HCT116 (cell line): ENCODE data around the gene EZH1. TPM values are rescaled to one million over a fixed set of nuclear protein-coding genes. Genes with fewer than 3 reads are reported as not detected.

Source experiments
- ATAC-seq: fragments of 200-7000 bp; cut with Tn5 transposase; 2 replicates; pipeline ENCODE4 v1.9.1; 2020; ENCODE audit warnings: mild to moderate bottlenecking, moderate library complexity
- BruUV-seq: library from RNA; stranded (reverse); fragments of 400-500 nt; replicated peaks from 2 replicates; lab custom pipeline; 2021; lab: Mats Ljungman, UMichigan
- CTCF ChIA-PET: fragments of 300-600 bp; sonication (Branson Sonifier 250); formaldehyde crosslinking; loops from one replicate; lab custom pipeline; 2021; ENCODE audit warnings: antibody characterized with exemption; lab: Charles Lee
- POLR2A ChIA-PET: fragments of 300-600, 350-600 bp; sonication (Branson Sonifier 250); formaldehyde crosslinking; loops from one replicate; lab custom pipeline; 2021; ENCODE audit warnings: antibody characterized with exemption; lab: Charles Lee
- RAD21 ChIA-PET, 2 experiments: fragments of 300-600 bp; sonication (Branson Sonifier 250); formaldehyde crosslinking; loops; one replicate each; lab custom pipeline; 2023; ENCODE audit warnings: low total read pairs in 2 of 2; ENCODE audit not compliant: uncharacterized antibody in 2 of 2, unreplicated experiment in 2 of 2, low non-redundant PET in 1 of 2; lab: Charles Lee
- DNase-seq: peaks from one replicate; pipeline ENCODE4 v3.0.0-alpha.2; 2010; ENCODE audit warnings: low read depth, low spot score
- H2AFZ ChIP-seq: fragments of 200-600 bp; shearing (Covaris generic), sonication (generic); 2 replicates; pipeline ENCODE4 v1.6.1; 2017; ENCODE audit warnings: low read depth, mixed run types, mixed read lengths, antibody characterized with exemption, low read length; ENCODE audit not compliant: poor library complexity, severe bottlenecking
- H3K27ac ChIP-seq: 2 replicates; pipeline ENCODE4 v1.5.1; 2012; ENCODE audit warnings: low read depth, low read length
- H3K27me3 ChIP-seq: fragments of 200-600 bp; sonication (generic); 2 replicates; pipeline ENCODE4 v1.6.1; 2016; ENCODE audit warnings: mixed run types, low read length, mixed read lengths; ENCODE audit not compliant: insufficient read depth
- H3K36me3 ChIP-seq, 2 experiments: fragments of 200-500 bp in 1 of 2; fragments of 200-600 bp in 1 of 2; sonication (Bioruptor generic) in 1 of 2; sonication (generic) in 1 of 2; 2 replicates each; pipeline versions ENCODE4 v1.5.1 to v1.6.1; 2014 to 2016; ENCODE audit warnings: low read length in 2 of 2, inconsistent platforms in 1 of 2, mixed read lengths in 1 of 2, mixed run types in 1 of 2; ENCODE audit not compliant: insufficient read depth in 2 of 2, control insufficient read depth in 1 of 2
- H3K4me1 ChIP-seq, 2 experiments: fragments of 200-600 bp in 1 of 2; sonication (generic) in 1 of 2; 2 replicates each; pipeline versions ENCODE4 v1.5.1 to v1.6.1; 2012 to 2017; ENCODE audit warnings: low read length in 2 of 2, inconsistent platforms in 1 of 2, mild to moderate bottlenecking in 1 of 2, mixed read lengths in 1 of 2, mixed run types in 1 of 2, moderate library complexity in 1 of 2; ENCODE audit not compliant: insufficient read depth in 2 of 2, control insufficient read depth in 1 of 2
- H3K4me2 ChIP-seq: fragments of 200-600 bp; sonication (generic); 2 replicates; pipeline ENCODE4 v1.6.1; 2017; ENCODE audit warnings: mixed run types, low read length, mixed read lengths
- H3K4me3 ChIP-seq, 2 experiments: fragments of 200-600 bp in 1 of 2; sonication (generic) in 1 of 2; replicated peaks in 1 of 2; 2 replicates each; pipeline ENCODE4 v1.5.1; 2011 to 2016; ENCODE audit warnings: low read length in 2 of 2, control low read depth in 1 of 2, low read depth in 1 of 2, mild to moderate bottlenecking in 1 of 2, mixed read lengths in 1 of 2, mixed run types in 1 of 2
- H3K79me2 ChIP-seq: fragments of 200-600 bp; sonication (generic); 2 replicates; pipeline ENCODE4 v1.6.1; 2017; ENCODE audit warnings: mild to moderate bottlenecking, mixed run types, low read length, moderate library complexity, mixed read lengths; ENCODE audit not compliant: insufficient read depth
- H3K9ac ChIP-seq: fragments of 200-600 bp; sonication (generic); 2 replicates; pipeline ENCODE4 v1.6.1; 2016; ENCODE audit warnings: low read length, mixed read lengths
- H3K9me2 ChIP-seq: fragments of 200-600 bp; sonication (generic), shearing (Covaris generic); 2 replicates; pipeline ENCODE4 v1.6.1; 2017; ENCODE audit warnings: mixed run types, mild to moderate bottlenecking, moderate library complexity; ENCODE audit not compliant: insufficient read depth
- H3K9me3 ChIP-seq, 2 experiments: fragments of 200-500 bp in 1 of 2; fragments of 200-600 bp in 1 of 2; sonication (Bioruptor generic) in 1 of 2; sonication (generic) in 1 of 2; 2 replicates each; pipeline ENCODE4 v1.6.1; 2014 to 2017; ENCODE audit warnings: low read length in 2 of 2, mixed read lengths in 2 of 2, inconsistent platforms in 1 of 2, low read depth in 1 of 2, mild to moderate bottlenecking in 1 of 2, mixed run types in 1 of 2, moderate library complexity in 1 of 2; ENCODE audit not compliant: control insufficient read depth in 1 of 2, insufficient read depth in 1 of 2
- H4K20me1 ChIP-seq: fragments of 200-600 bp; sonication (generic), shearing (Covaris generic); 2 replicates; pipeline ENCODE4 v1.6.1; 2017; ENCODE audit warnings: mixed run types, mild to moderate bottlenecking, moderate library complexity; ENCODE audit not compliant: insufficient read depth
- ATF3 ChIP-seq: IDR thresholded peaks from 2 replicates; pipeline ENCODE4 v1.6.1; 2012
- CEBPB ChIP-seq: IDR thresholded peaks from 2 replicates; pipeline ENCODE4 v1.6.1; 2012; ENCODE audit warnings: low read depth
- CTCF ChIP-seq, 3 experiments: fragments of 200-600 bp in 1 of 3; sonication (generic) in 1 of 3; IDR thresholded peaks in 2 of 3; conservative IDR thresholded peaks in 1 of 3; 2 replicates each; pipeline ENCODE4 v1.5.1; 2012 to 2017; ENCODE audit warnings: low read depth in 2 of 3, low read length in 2 of 3, antibody characterized with exemption in 1 of 3, borderline replicate concordance in 1 of 3, control low read depth in 1 of 3, mild to moderate bottlenecking in 1 of 3, mixed read lengths in 1 of 3, mixed run types in 1 of 3, moderate library complexity in 1 of 3; ENCODE audit not compliant: insufficient read depth in 1 of 3
- EGR1 ChIP-seq: IDR thresholded peaks from 2 replicates; pipeline ENCODE4 v1.6.1; 2012; ENCODE audit warnings: low read depth
- EZH2 ChIP-seq: fragments of 200-600 bp; sonication (generic); IDR thresholded peaks from 2 replicates; pipeline ENCODE4 v1.6.1; 2017; ENCODE audit warnings: antibody characterized with exemption, mixed run types
- EZH2phosphoT487 ChIP-seq: fragments of 200-600 bp; IDR thresholded peaks from 2 replicates; pipeline ENCODE4 v1.6.1; 2018; ENCODE audit warnings: antibody characterized with exemption, borderline replicate concordance
- JUND ChIP-seq: IDR thresholded peaks from 2 replicates; pipeline ENCODE4 v1.6.1; 2012
- RAD21 ChIP-seq: IDR thresholded peaks from 2 replicates; pipeline ENCODE4 v1.6.1; 2012; ENCODE audit warnings: low read depth, mild to moderate bottlenecking
- SIN3A ChIP-seq: IDR thresholded peaks from 2 replicates; pipeline ENCODE4 v1.6.1; 2012; ENCODE audit warnings: low read depth
- ZBTB33 ChIP-seq: IDR thresholded peaks from 2 replicates; pipeline ENCODE4 v1.6.1; 2011; ENCODE audit warnings: mild to moderate bottlenecking, low read length, moderate library complexity; ENCODE audit not compliant: insufficient replicate concordance; ENCODE audit errors: extremely low read depth
- intact Hi-C: fragments of 100-400 bp; cut with micrococcal nuclease; formaldehyde crosslinking; loops from 2 replicates; pipeline ENCODE4 v1.10.0; 2022
- microRNA-seq: library from miRNA; unstranded; fragments of <30 nt; microRNA quantifications from one replicate; pipeline ENCODE4, GENCODE V29; 2016; ENCODE audit warnings: borderline number of aligned reads
- total RNA-seq: library from RNA; stranded (reverse); gene quantifications from one replicate; pipeline ENCODE4 v1.2.1, GENCODE V29; 2021; ENCODE audit not compliant: unreplicated experiment

The EZH1 gene
- total RNA-seq, 1 experiment from 2014 or later: 29.3 TPM

GRCh38 chr17:42651392-42651791, 93.4 kb downstream of the EZH1 start:
- no peaks in the 10 kb centered on the region for H3K27me3 ChIP-seq
- BruUV-seq: no TSS peak
- intact Hi-C loops: no loop called here
- ChIA-PET RAD21 (interaction anchor here in 1 of 2 experiments (0.6 kb wide), 1 partner anchor 112 kb away, joined by 3 read pairs; no protein-coding TSS in a partner anchor), POLR2A (interaction anchor here (0.7 to 1.1 kb wide), 2 partner anchors 10 to 12 kb away, joined by 3 read pairs; no protein-coding TSS in a partner anchor), CTCF (interaction anchor here (0.7 kb wide), 1 partner anchor 12 kb away, joined by 4 read pairs; no protein-coding TSS in a partner anchor)
- no peak overlapping the region for H2AFZ ChIP-seq
- H4K20me1 ChIP-seq: no peaks in the 10 kb centered on the region
- H3K9me3 ChIP-seq: no peaks in the 10 kb centered on the region
- no peak for TF ChIP-seq EGR1
- TF ChIP-seq CEBPB: no peak
- no peak for TF ChIP-seq SIN3A
- TF ChIP-seq CTCF (IDR thresholded peaks at IDR 0.05 in 2 of 3, conservative IDR thresholded peaks at IDR 0.05 in 1 of 3; ENCODE audit: borderline replicate concordance in 1 of 3, insufficient read depth in 1 of 3, low read depth in 2 of 3, low read length in 2 of 3): no peak
- no peak for TF ChIP-seq ATF3
- no peak for TF ChIP-seq ZBTB33
- TF ChIP-seq JUND: no peak
- TF ChIP-seq RAD21: no peak
- no peak for TF ChIP-seq EZH2phosphoT487
- no peak for TF ChIP-seq EZH2
- TF ChIP-seq, all 23 proteins: peak for 0
- Histone ChIP-seq H3K36me3 (no peaks in the 10 kb centered on the region), H3K27ac (no peak overlapping the region), H3K4me3 (no peak overlapping the region), H3K4me1 (peaks cover 0 to 13% of the 10 kb centered on the region in 2 experiments; a peak in 2 of 4 replicates), H3K79me2 (no peaks in the 10 kb centered on the region), H3K9me2 (no peaks in the 10 kb centered on the region), H3K4me2 (no peak overlapping the region), H3K9ac (no peak overlapping the region)
- ATAC-seq (no peak), DNase-seq (no peak)

Small RNA genes lying within 50 kb of the gene (microRNA-seq; reads per million reads assigned to microRNA genes)
- gene MIR6780A: not detected

Other genes starting within 250 kb of the EZH1 start
- 17.7 TPM for gene NAGLU, start 208.8 kb downstream of the EZH1 start, total RNA-seq
- gene HSD17B1, start 192.1 kb downstream of the EZH1 start, total RNA-seq: 1.4 TPM
- gene COASY, start 182.9 kb downstream of the EZH1 start, total RNA-seq: 137 TPM
- 47.9 TPM for gene MLX, start 177.9 kb downstream of the EZH1 start, total RNA-seq
- gene PSMC3IP, start 167.3 kb downstream of the EZH1 start, total RNA-seq: 24.3 TPM
- 38.5 TPM for gene RETREG3, start 135.7 kb downstream of the EZH1 start, total RNA-seq
- 139 TPM for gene TUBG1, start 135.4 kb downstream of the EZH1 start, total RNA-seq
- gene TUBG2, start 85.8 kb downstream of the EZH1 start, total RNA-seq: 20.9 TPM
- 66.3 TPM for gene PLEKHH3, start 68.0 kb downstream of the EZH1 start, total RNA-seq
- 0.66 TPM for gene CCR10, start 63.2 kb downstream of the EZH1 start, total RNA-seq
- 6.4 TPM for gene CNTNAP1, start 62.5 kb downstream of the EZH1 start, total RNA-seq
- gene RAMP2, start 16.2 kb upstream of the EZH1 start, total RNA-seq: not detected
- 57.0 TPM for gene VPS25, start 28.4 kb upstream of the EZH1 start, total RNA-seq
- 4.5 TPM for gene WNK4, start 35.6 kb upstream of the EZH1 start, total RNA-seq
- 37.1 TPM for gene COA3, start 53.7 kb upstream of the EZH1 start, total RNA-seq
- not detected for gene CNTD1, start 53.8 kb upstream of the EZH1 start, total RNA-seq
- gene BECN1, start 79.2 kb upstream of the EZH1 start, total RNA-seq: 84.3 TPM
- 163 TPM for gene PSME3, start 88.4 kb upstream of the EZH1 start, total RNA-seq
- 8.0 TPM for gene AOC2, start 99.5 kb upstream of the EZH1 start, total RNA-seq
- 5.9 TPM for gene AOC3, start 106.2 kb upstream of the EZH1 start, total RNA-seq
- gene G6PC1, start 155.8 kb upstream of the EZH1 start, total RNA-seq: 0.10 TPM
- gene AARSD1, start 219.4 kb upstream of the EZH1 start, total RNA-seq: 65.9 TPM
- 1.7 TPM for gene PTGES3L, start 235.0 kb upstream of the EZH1 start, total RNA-seq
- 13.0 TPM for gene RUNDC1, start 235.5 kb upstream of the EZH1 start, total RNA-seq